CD14-positive monocyte (primary cell): ENCODE data around the gene LSP1. TPM values are rescaled to one million over a fixed set of nuclear protein-coding genes. Genes with fewer than 3 reads are reported as not detected.

Experiments
- DNase-seq, 3 donors: peaks; one replicate each; pipeline ENCODE4 v3.0.0-alpha.2; 2011 to 2022
- H2AFZ ChIP-seq: 2 replicates; pipeline ENCODE4 v1.6.0; 2012; ENCODE audit warnings: mild to moderate bottlenecking, low read depth, low read length, inconsistent platforms; ENCODE audit not compliant: insufficient read depth, poor library complexity, severe bottlenecking
- H3K27ac ChIP-seq, 2 donors: 1 replicate in 1 of 2; 2 replicates in 1 of 2; pipeline ENCODE4 v1.5.1; 2012 to 2013; ENCODE audit warnings: low read length in 2 of 2, control low read depth in 1 of 2, inconsistent platforms in 1 of 2, low read depth in 1 of 2, mild to moderate bottlenecking in 1 of 2
- H3K27me3 ChIP-seq, 2 donors: one replicate each; pipeline versions ENCODE4 v1.6.0 to v1.6.1; 2011 to 2013; ENCODE audit warnings: low read length in 2 of 2; ENCODE audit not compliant: control insufficient read depth in 2 of 2, insufficient read depth in 2 of 2
- H3K36me3 ChIP-seq, 2 donors: replicated peaks in 1 of 2; 1 replicate in 1 of 2; 2 replicates in 1 of 2; pipeline versions ENCODE4 v1.5.1 to v1.6.1; 2012 to 2013; ENCODE audit warnings: low read length in 2 of 2, control low read depth in 1 of 2, inconsistent platforms in 1 of 2, mild to moderate bottlenecking in 1 of 2; ENCODE audit not compliant: insufficient read depth in 2 of 2, control insufficient read depth in 1 of 2
- H3K4me1 ChIP-seq, 2 donors: 1 replicate in 1 of 2; 2 replicates in 1 of 2; pipeline versions ENCODE4 v1.5.1 to v1.6.1; 2012 to 2013; ENCODE audit warnings: low read length in 2 of 2, control low read depth in 1 of 2, inconsistent platforms in 1 of 2, mild to moderate bottlenecking in 1 of 2, moderate library complexity in 1 of 2; ENCODE audit not compliant: insufficient read depth in 2 of 2, control insufficient read depth in 1 of 2
- H3K4me2 ChIP-seq: replicated peaks from 2 replicates; pipeline ENCODE3; 2012; ENCODE audit warnings: low read length, moderate library complexity, mild to moderate bottlenecking; ENCODE audit not compliant: poor library complexity, severe bottlenecking; ENCODE audit errors: extremely low read depth
- H3K4me3 ChIP-seq, 3 experiments: fragments of 200-600 bp in 1 of 3; sonication (generic) in 1 of 3; replicated peaks in 1 of 3; 1 replicate in 2 of 3; 2 replicates in 1 of 3; pipeline ENCODE4 v1.5.1; 2011 to 2013; ENCODE audit warnings: low read length in 3 of 3, mild to moderate bottlenecking in 3 of 3, control low read depth in 2 of 3, low read depth in 2 of 3, inconsistent platforms in 1 of 3, moderate library complexity in 1 of 3
- H3K79me2 ChIP-seq: 2 replicates; pipeline ENCODE4 v1.6.0; 2012; ENCODE audit warnings: mild to moderate bottlenecking, control low read depth, inconsistent platforms, low read length, moderate library complexity; ENCODE audit not compliant: insufficient read depth
- H3K9ac ChIP-seq: 2 replicates; pipeline ENCODE4 v1.6.0; 2017; ENCODE audit warnings: low read length, mild to moderate bottlenecking; ENCODE audit not compliant: insufficient read depth, poor library complexity, severe bottlenecking
- H3K9me3 ChIP-seq, 2 donors: replicated peaks in 1 of 2; 1 replicate in 1 of 2; 2 replicates in 1 of 2; pipeline versions ENCODE4 v1.5.1 to v1.6.1; 2012 to 2013; ENCODE audit warnings: low read length in 2 of 2, control low read depth in 1 of 2; ENCODE audit not compliant: control insufficient read depth in 1 of 2, insufficient read depth in 1 of 2
- H4K20me1 ChIP-seq: 2 replicates; pipeline ENCODE4 v1.6.0; 2012; ENCODE audit warnings: mild to moderate bottlenecking, low read length, control low read depth, moderate library complexity; ENCODE audit not compliant: insufficient read depth
- H3K27ac Mint-ChIP-seq, 7 donors: one replicate each; pipeline ENCODE4 v1.8.0; 2020; ENCODE audit warnings: mild to moderate bottlenecking in 7 of 7, mixed read lengths in 7 of 7, moderate library complexity in 6 of 7, inconsistent platforms in 2 of 7
- H3K27me3 Mint-ChIP-seq, 3 donors: one replicate each; pipeline ENCODE4 v1.8.0; 2021 to 2022; ENCODE audit warnings: low read depth in 3 of 3, mild to moderate bottlenecking in 3 of 3, mixed read lengths in 3 of 3, moderate library complexity in 3 of 3, inconsistent platforms in 1 of 3
- H3K36me3 Mint-ChIP-seq, 2 donors: one replicate each; pipeline ENCODE4 v1.8.0; 2020; ENCODE audit warnings: mixed read lengths in 2 of 2, inconsistent platforms in 1 of 2, mild to moderate bottlenecking in 1 of 2
- H3K4me1 Mint-ChIP-seq: one replicate; pipeline ENCODE4 v1.8.0; 2020; ENCODE audit warnings: mild to moderate bottlenecking, mixed read lengths
- H3K4me3 Mint-ChIP-seq, 2 donors: one replicate each; pipeline ENCODE4 v1.8.0; 2020; ENCODE audit warnings: mild to moderate bottlenecking in 2 of 2, mixed read lengths in 2 of 2, moderate library complexity in 1 of 2
- H3K9me3 Mint-ChIP-seq, 7 donors: one replicate each; pipeline ENCODE4 v1.8.0; 2020 to 2022; ENCODE audit warnings: mixed read lengths in 7 of 7, mild to moderate bottlenecking in 6 of 7, moderate library complexity in 6 of 7, inconsistent platforms in 2 of 7
- CTCF ChIP-seq: fragments of 200-600 bp; IDR thresholded peaks from one replicate; pipeline ENCODE4 v1.8.0; 2022; ENCODE audit warnings: antibody characterized with exemption, mild to moderate bottlenecking
- WGBS: methylation state at CpG from one replicate; pipeline ENCODE4 v1.1.5; 2013; ENCODE audit warnings: missing lambda C conversion rate; ENCODE audit not compliant: insufficient coverage; 5-methylcytosine and 5-hydroxymethylcytosine counted together
- intact Hi-C, 2 donors: fragments of 100-400 bp; cut with micrococcal nuclease; formaldehyde crosslinking; loops; one replicate each; pipeline versions ENCODE4 v1.15.0 to v1.15.1; 2023
- polyA plus RNA-seq, 3 donors: library from polyadenylated mRNA; depleted of rRNA in 1 of 3; unstranded in 2 of 3; stranded (reverse) in 1 of 3; fragments of 300-500 nt in 2 of 3; fragments of >200 nt in 1 of 3; fragmentation: Illumina TruSeq in 2 of 3; gene quantifications; 1 replicate in 2 of 3; 2 replicates in 1 of 3; pipeline ENCODE4 v1.2.3, GENCODE V29; 2012 to 2021

LSP1 gene
- polyA plus RNA-seq, 3 donors: 387 to 646 (median 542) TPM

- no peak overlapping the region for H3K27ac Mint-ChIP-seq
- no peaks in the 10 kb centered on the region for H3K4me1 Mint-ChIP-seq
- H2AFZ ChIP-seq: no peak overlapping the region
- H3K79me2 ChIP-seq: no peaks in the 10 kb centered on the region
- no peak overlapping the region for H3K27ac ChIP-seq
- H3K4me3 ChIP-seq: no peak overlapping the region
- no peak for DNase-seq
- H3K36me3 Mint-ChIP-seq: peaks cover 3% of the 10 kb centered on the region in 2 donors
- no peak overlapping the region for H3K4me2 ChIP-seq
- H3K4me3 Mint-ChIP-seq: peak overlapping the region in 1 of 2 donors; percentile 46
- intact Hi-C loops: no loop called here
- H3K36me3 ChIP-seq: no peaks in the 10 kb centered on the region
- H4K20me1 ChIP-seq: no peaks in the 10 kb centered on the region
- no peak for TF ChIP-seq CTCF
- no peak overlapping the region for H3K9ac ChIP-seq
- H3K9me3 ChIP-seq: peaks cover 21 to 24% of the 10 kb centered on the region in 2 donors
- H3K9me3 Mint-ChIP-seq: peaks cover 15 to 32% (median 26%) of the 10 kb centered on the region in 7 donors
- WGBS: 97% methylated on average over 6 of the region's 8 CpGs
- H3K27me3 Mint-ChIP-seq: peaks cover 57 to 78% (median 62%) of the 10 kb centered on the region in 3 donors
- peaks cover 6 to 59% of the 10 kb centered on the region in 2 donors for H3K27me3 ChIP-seq
- H3K4me1 ChIP-seq: peaks cover 0 to 3% of the 10 kb centered on the region in 2 donors
These were observed 30.1 kb upstream of the LSP1 start for GRCh38 chr11:1822648-1823375.

- intact Hi-C loops: no loop called here
- TF ChIP-seq CTCF: no peak
These were observed 29.3 kb upstream of the LSP1 start for GRCh38 chr11:1823376-1824220.

More at GRCh38 chr11:1823376-1824220, 29.3 kb upstream of the LSP1 start:
- no peak overlapping the region for H2AFZ ChIP-seq
- H3K4me3 ChIP-seq: no peak overlapping the region
- peaks cover 14 to 16% of the 10 kb centered on the region in 2 donors for H3K9me3 ChIP-seq
- no peak for DNase-seq
- peaks cover 0 to 3% of the 10 kb centered on the region in 2 donors for H3K4me1 ChIP-seq
- H3K4me3 Mint-ChIP-seq: peak overlapping the region in 1 of 2 donors; percentile 46
- peaks cover 3% of the 10 kb centered on the region in 2 donors for H3K36me3 Mint-ChIP-seq
- H3K9ac ChIP-seq: no peak overlapping the region
- H3K27me3 ChIP-seq: peaks cover 3 to 59% of the 10 kb centered on the region in 2 donors
- H4K20me1 ChIP-seq: no peaks in the 10 kb centered on the region
- H3K27me3 Mint-ChIP-seq: peaks cover 54 to 80% (median 64%) of the 10 kb centered on the region in 3 donors
- no peaks in the 10 kb centered on the region for H3K79me2 ChIP-seq
- H3K9me3 Mint-ChIP-seq: peaks cover 14 to 27% (median 19%) of the 10 kb centered on the region in 7 donors
- no peak overlapping the region for H3K27ac ChIP-seq
- no peaks in the 10 kb centered on the region for H3K36me3 ChIP-seq
- no peak overlapping the region for H3K27ac Mint-ChIP-seq
- no peak overlapping the region for H3K4me2 ChIP-seq
- no peaks in the 10 kb centered on the region for H3K4me1 Mint-ChIP-seq
- WGBS: 97% methylated on average over 14 of the region's 19 CpGs
